Thyroid gland (tissue), 4 donors: Measurements from ENCODE around the gene LTBR. TPM values are rescaled to one million over a fixed set of nuclear protein-coding genes. Genes with fewer than 3 reads are reported as not detected.

ENCODE experiments used
- DNase-seq, 2 donors: peaks; one replicate each; pipeline ENCODE4 v3.0.0-alpha.2; 2019
- H3K27ac ChIP-seq, 3 donors: fragments of 200-600 bp; sonication (generic); 1 replicate in 2 of 3; 2 replicates in 1 of 3; pipeline ENCODE4 v1.5.1; 2016 to 2019; ENCODE audit warnings: mild to moderate bottlenecking in 1 of 3, moderate library complexity in 1 of 3
- H3K27me3 ChIP-seq: fragments of 200-600 bp; sonication (generic); one replicate; pipeline ENCODE4 v1.5.1; 2019
- H3K36me3 ChIP-seq, 2 donors: fragments of 200-600 bp; sonication (generic); one replicate each; pipeline ENCODE4 v1.5.1; 2016 to 2019
- H3K4me1 ChIP-seq, 2 donors: fragments of 200-600 bp; sonication (generic); one replicate each; pipeline ENCODE4 v1.5.1; 2017 to 2019
- H3K4me3 ChIP-seq, 3 donors: fragments of 200-600 bp; sonication (generic); replicated peaks in 1 of 3; 1 replicate in 2 of 3; 2 replicates in 1 of 3; pipeline ENCODE4 v1.5.1; 2016; ENCODE audit warnings: mild to moderate bottlenecking in 1 of 3
- H3K9me3 ChIP-seq: fragments of 200-600 bp; sonication (generic); one replicate; pipeline ENCODE4 v1.5.1; 2017
- CTCF ChIP-seq, 6 experiments: fragments of 200-600 bp in 3 of 6; fragments of 450-650 bp in 3 of 6; sonication (generic) in 3 of 6; IDR thresholded peaks; one replicate each; pipeline ENCODE4 v1.5.1; 2016 to 2019; ENCODE audit warnings: antibody characterized with exemption in 6 of 6, mild to moderate bottlenecking in 2 of 6, inconsistent platforms in 1 of 6, moderate library complexity in 1 of 6
- POLR2A ChIP-seq, 2 donors: fragments of 450-650 bp; IDR thresholded peaks; one replicate each; pipeline ENCODE4 v1.6.1; 2017; ENCODE audit warnings: antibody characterized with exemption in 2 of 2, mild to moderate bottlenecking in 2 of 2, moderate library complexity in 1 of 2
- WGBS, 2 donors: methylation state at CpG; one replicate each; pipeline ENCODE4 v1.1.5; 2017; 5-methylcytosine and 5-hydroxymethylcytosine counted together
- intact Hi-C: fragments of 100-400 bp; cut with DNase I; formaldehyde crosslinking; loops from one replicate; pipeline ENCODE4 v1.15.1; 2023
- total RNA-seq, 4 donors: library from RNA; depleted of rRNA; stranded (reverse); fragments of >200 nt; gene quantifications; one replicate each; pipeline ENCODE4 v1.2.3, GENCODE V29; 2016

LTBR gene
- total RNA-seq, 4 donors from 2014 or later: 152 to 215 (median 178) TPM

- intact Hi-C loops: no loop called here
- H3K36me3 ChIP-seq: no peaks in the 10 kb centered on the region
- peak; percentile 38 to 54 for DNase-seq
- 4% methylated on average over 9 of the region's 9 CpGs for WGBS, 2 donors
- no peak for TF ChIP-seq CTCF (IDR thresholded peaks at IDR 0.05)
- TF ChIP-seq POLR2A (IDR thresholded peaks at IDR 0.05): peak in 1 of 2 donors; percentile 38
- H3K27ac ChIP-seq: peak overlapping the region; percentile 98 to 100 (median 100)
- no peaks in the 10 kb centered on the region for H3K27me3 ChIP-seq
- no peaks in the 10 kb centered on the region for H3K9me3 ChIP-seq
- peak overlapping the region; percentile 66 to 95 (median 91) for H3K4me3 ChIP-seq
- peaks cover 50 to 66% of the 10 kb centered on the region in 2 donors for H3K4me1 ChIP-seq
Measured at GRCh38 chr12:6340032-6340638, 43.8 kb upstream of the LTBR start.

GRCh38 chr12:6340745-6341416 lies 43.1 kb upstream of the LTBR start:
- 0 to 2% methylated on average over 15 of the region's 15 CpGs for WGBS, 2 donors
- no peaks in the 10 kb centered on the region for H3K36me3 ChIP-seq
- H3K27ac ChIP-seq: peak overlapping the region; percentile 98 to 100 (median 100)
- TF ChIP-seq POLR2A (IDR thresholded peaks at IDR 0.05) (no peak), CTCF (IDR thresholded peaks at IDR 0.05) (no peak)
- peak overlapping the region; percentile 66 to 95 (median 91) for H3K4me3 ChIP-seq
- H3K9me3 ChIP-seq: no peaks in the 10 kb centered on the region
- peak in 1 of 2 donors; percentile 52 for DNase-seq
- peaks cover 43 to 66% of the 10 kb centered on the region in 2 donors for H3K4me1 ChIP-seq
- intact Hi-C loops: no loop called here
- no peaks in the 10 kb centered on the region for H3K27me3 ChIP-seq

- DNase-seq: peak; percentile 77 to 79
- peak within 1 kb of the TSS; percentile 98 to 100 (median 100) for H3K27ac ChIP-seq
- H3K4me3 ChIP-seq: peak within 1 kb of the TSS; percentile 66 to 95 (median 91)
- H3K9me3 ChIP-seq: no peaks in the 10 kb centered on the region
- no peaks in the 10 kb centered on the region for H3K27me3 ChIP-seq
- no peaks in the 10 kb centered on the region for H3K36me3 ChIP-seq
- H3K4me1 ChIP-seq: peaks cover 40 to 70% of the 10 kb centered on the region in 2 donors
- 0% methylated on average over 14 to 19 of the region's 21 CpGs for WGBS, 2 donors
- intact Hi-C loops: no loop called here
- peak in 1 of 6 experiments; percentile 2 for TF ChIP-seq CTCF (IDR thresholded peaks at IDR 0.05)
- TF ChIP-seq POLR2A (IDR thresholded peaks at IDR 0.05): peak; percentile 41 to 89
Measured at GRCh38 chr12:6341417-6342139, 42.4 kb upstream of the LTBR start, which contains the start of gene TNFRSF1A. Gene TNFRSF1A (minus strand): TSS chr12:6342076. CDS start chr12:6341814, 262 bp downstream.

- Histone ChIP-seq H3K4me1 (peaks cover 36 to 70% of the 10 kb centered on the region in 2 donors), H3K36me3 (no peaks in the 10 kb centered on the region), H3K27me3 (no peaks in the 10 kb centered on the region), H3K27ac (peak overlapping the region; percentile 98 to 100 (median 100)), H3K4me3 (peak overlapping the region in 2 of 3 donors; percentile 66 to 95), H3K9me3 (no peaks in the 10 kb centered on the region)
- intact Hi-C loops: no loop called here
- 50 to 51% methylated on average over 7 of the region's 7 CpGs for WGBS, 2 donors
- DNase-seq: no peak
- TF ChIP-seq POLR2A (IDR thresholded peaks at IDR 0.05): no peak
- no peak for TF ChIP-seq CTCF (IDR thresholded peaks at IDR 0.05)
Measured at GRCh38 chr12:6342140-6342889, 41.6 kb upstream of the LTBR start.
